ENCODE measurements around the gene TAS2R5.
"Not testable (repeated sequence)": the region's sequence is repeated elsewhere in the genome, so short reads cannot be mapped to it uniquely, and the experiment has no call there.

The TAS2R5 gene

DNA sequence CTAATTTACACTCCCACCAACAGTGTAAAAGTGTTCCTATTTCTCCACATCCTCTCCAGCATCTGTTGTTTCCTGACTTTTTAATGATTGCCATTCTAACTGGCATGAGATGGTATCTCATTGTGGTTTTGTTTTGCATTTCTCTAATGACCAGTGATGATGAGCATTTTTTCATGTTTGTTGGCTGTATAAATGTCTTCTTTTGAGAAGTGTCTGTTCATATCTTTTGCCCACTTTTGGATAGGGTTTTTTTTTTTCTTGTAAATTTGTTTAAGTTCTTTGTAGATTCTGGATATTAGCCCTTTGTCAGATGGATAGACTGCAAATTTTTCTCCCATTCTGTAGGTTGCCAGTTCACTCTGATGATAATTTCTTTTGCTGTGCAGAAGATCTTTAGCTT is 32.4 kb downstream of the TAS2R5 start:
- DNase-seq (ENCODE audit: low spot score in 2 of 2); H3K4me1 ChIP-seq; in situ Hi-C loops (cut with MboI; ENCODE audit: low sequenced_read_pairs); H3K36me3 ChIP-seq (replicated peaks); H3K27me3 ChIP-seq (ENCODE audit: low read depth); H3K4me3 ChIP-seq; H3K9me3 ChIP-seq: not testable (repeated sequence)

DNA sequence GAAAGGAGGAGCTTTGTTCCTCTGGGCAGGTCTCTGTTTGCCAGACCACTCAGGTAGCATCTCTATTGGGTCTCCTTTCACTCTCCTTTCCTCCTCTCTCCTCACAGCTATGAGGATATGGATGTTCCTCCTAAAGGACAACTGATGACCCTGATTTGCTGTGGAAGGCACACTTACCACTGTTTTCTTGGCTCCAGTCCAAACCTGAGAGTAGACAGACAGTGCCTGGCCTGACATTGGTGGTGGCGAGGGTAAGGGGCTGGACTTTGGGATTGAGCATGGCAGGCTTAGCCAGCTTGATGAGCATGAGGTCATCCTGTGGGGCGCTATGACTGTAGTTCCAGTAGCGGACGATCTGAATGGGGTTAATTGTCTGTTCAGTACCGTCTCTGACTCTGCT is 47.7 kb downstream of the TAS2R5 start:
- H3K4me3 ChIP-seq: no peak overlapping the region
- in situ Hi-C loops (cut with MboI; ENCODE audit: low sequenced_read_pairs): no loop called here
- no peak for DNase-seq (ENCODE audit: low spot score in 2 of 2)

DNA sequence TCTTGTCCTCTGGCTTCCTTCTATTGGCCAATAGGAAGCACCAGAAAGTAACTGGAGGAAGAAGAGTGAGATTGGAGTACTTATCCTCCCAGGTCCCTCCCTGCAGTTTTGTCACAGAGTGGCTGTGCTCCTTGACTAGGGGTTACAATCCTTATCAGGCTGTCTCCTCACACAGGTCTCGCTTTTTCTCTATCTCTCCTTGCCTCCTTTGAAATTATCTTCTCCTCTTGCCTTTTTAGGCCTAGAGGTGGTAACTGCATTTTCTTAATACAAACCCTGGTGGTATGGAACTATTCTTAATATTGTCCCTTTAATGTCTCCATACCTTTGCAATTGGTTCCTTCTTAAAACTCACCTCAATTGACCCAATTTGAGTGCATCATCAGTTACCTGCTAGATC is 48.6 kb downstream of the TAS2R5 start:
- Histone ChIP-seq H3K27me3 (ENCODE audit: low read depth) (no peaks in the 10 kb centered on the region), H3K4me1 (no peaks in the 10 kb centered on the region), H3K36me3 (replicated peaks) (no peaks in the 10 kb centered on the region), H3K4me3 (no peak overlapping the region), H3K9me3 (no peaks in the 10 kb centered on the region)
- no peak for DNase-seq (ENCODE audit: low spot score in 2 of 2)
- in situ Hi-C loops (cut with MboI; ENCODE audit: low sequenced_read_pairs): no loop called here

More for the DNA sequence above, 47.7 kb downstream of the TAS2R5 start:
- Histone ChIP-seq H3K27me3 (ENCODE audit: low read depth) (no peaks in the 10 kb centered on the region), H3K36me3 (replicated peaks) (no peaks in the 10 kb centered on the region), H3K9me3 (no peaks in the 10 kb centered on the region), H3K4me1 (no peaks in the 10 kb centered on the region)

DNA sequence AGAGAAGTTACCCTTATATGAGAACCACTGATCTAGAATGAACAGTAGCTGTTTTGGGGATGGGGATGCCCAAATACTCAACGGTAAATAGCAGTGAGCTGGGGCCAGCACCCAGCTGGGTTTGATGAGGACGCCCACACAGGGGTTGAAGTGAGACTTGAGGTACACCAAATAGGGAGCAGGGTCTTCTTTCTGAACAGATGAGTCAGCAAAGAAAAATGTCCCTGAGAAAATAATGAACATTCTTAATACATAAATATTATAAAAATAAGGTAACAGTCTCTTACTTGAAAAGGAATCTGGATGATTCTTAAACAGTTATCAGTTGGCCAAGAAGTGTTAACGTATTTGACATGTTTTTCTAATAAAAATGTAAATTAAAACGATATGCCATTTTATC is 49.2 kb downstream of the TAS2R5 start:
- Histone ChIP-seq H3K4me3 (no peak overlapping the region), H3K4me1 (no peaks in the 10 kb centered on the region), H3K9me3 (no peaks in the 10 kb centered on the region), H3K36me3 (replicated peaks) (no peaks in the 10 kb centered on the region), H3K27me3 (ENCODE audit: low read depth) (no peaks in the 10 kb centered on the region)
- DNase-seq (ENCODE audit: low spot score in 2 of 2): no peak
- in situ Hi-C loops (cut with MboI; ENCODE audit: low sequenced_read_pairs): no loop called here

DNA sequence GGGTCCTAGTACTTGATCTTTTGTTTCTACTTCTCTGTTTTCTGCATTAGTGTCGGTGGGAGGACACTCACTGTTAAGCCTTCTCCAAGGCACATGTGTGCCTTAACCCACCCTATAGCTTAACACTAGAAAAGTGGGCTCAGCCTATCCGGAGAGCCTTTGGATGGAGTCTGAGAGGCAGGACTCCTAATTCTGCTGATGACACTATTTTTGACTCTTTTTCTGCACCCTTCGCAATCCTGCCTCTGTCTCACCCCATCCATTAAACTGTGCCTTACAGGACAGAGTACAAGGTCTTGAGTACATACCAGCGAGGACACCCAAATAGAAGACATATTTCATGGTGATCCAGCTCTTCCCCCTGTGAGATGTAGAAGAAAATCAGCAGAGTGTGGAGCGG is 50.7 kb downstream of the TAS2R5 start:
- in situ Hi-C loops (cut with MboI; ENCODE audit: low sequenced_read_pairs): no loop called here
- no peak for DNase-seq (ENCODE audit: low spot score in 2 of 2)
- H3K27me3 ChIP-seq (ENCODE audit: low read depth): no peaks in the 10 kb centered on the region
- no peak overlapping the region for H3K4me3 ChIP-seq
- no peaks in the 10 kb centered on the region for H3K36me3 ChIP-seq (replicated peaks)
- no peaks in the 10 kb centered on the region for H3K4me1 ChIP-seq
- H3K9me3 ChIP-seq: no peaks in the 10 kb centered on the region

Data from HAP-1 (cell line).